HG02981 (cell line): ENCODE data around the gene ADGRG3.

Experiments
- ATAC-seq: cut with Tn5 transposase; IDR thresholded peaks from one replicate; pipeline ENCODE4 v1.9.1; 2021; ENCODE audit warnings: mild to moderate bottlenecking, moderate library complexity; ENCODE audit not compliant: unreplicated experiment

The ADGRG3 gene

GRCh38 chr16:57630407-57630797, 37.7 kb upstream of the ADGRG3 start:
- ATAC-seq = no peak

DNA sequence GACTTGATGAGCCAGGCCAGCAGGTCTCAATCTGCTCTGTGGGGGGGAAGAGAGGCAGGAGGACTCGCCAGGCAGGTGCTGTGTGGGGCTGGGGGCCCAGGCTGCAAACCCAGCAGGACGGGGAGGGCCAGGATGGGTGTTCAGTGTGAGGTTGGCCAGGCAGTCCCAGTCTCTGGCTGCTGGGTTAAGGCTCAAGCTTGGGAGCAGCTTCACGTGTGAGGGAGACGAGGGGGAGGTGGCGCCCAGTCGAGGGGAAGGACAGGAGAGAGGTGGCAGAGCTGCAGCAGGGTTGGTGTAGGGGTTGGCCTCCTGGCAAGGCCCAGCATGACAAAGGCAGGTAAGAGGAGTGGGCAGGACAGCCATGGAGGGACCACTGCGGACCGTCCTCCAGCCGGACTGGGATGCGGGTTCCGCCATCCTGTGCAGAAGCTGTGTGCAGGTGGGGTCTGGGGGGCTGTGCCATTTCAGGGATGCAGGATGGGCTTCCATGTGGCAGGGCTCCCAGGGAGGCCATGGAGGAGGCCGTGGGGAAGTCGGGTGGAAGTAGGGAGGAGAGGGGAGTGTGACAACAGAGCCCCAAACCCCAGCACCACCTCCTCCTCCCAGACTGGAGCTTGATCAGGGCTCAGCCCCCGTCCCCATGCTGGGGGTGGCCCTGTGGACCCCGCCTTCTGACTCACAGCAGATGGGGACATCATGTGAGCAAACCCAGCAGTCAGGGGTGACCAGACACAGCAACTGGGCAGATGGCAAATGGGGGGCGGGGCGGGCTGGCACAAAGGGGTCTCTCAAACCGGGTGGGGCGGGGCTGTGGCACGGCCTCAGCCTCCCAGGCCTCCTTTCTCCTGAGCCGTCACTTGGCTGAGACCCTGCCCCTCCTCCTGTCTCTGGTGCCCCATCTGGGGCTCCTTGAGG, 36.9 kb upstream of the ADGRG3 start:
- ATAC-seq = no peak

DNA sequence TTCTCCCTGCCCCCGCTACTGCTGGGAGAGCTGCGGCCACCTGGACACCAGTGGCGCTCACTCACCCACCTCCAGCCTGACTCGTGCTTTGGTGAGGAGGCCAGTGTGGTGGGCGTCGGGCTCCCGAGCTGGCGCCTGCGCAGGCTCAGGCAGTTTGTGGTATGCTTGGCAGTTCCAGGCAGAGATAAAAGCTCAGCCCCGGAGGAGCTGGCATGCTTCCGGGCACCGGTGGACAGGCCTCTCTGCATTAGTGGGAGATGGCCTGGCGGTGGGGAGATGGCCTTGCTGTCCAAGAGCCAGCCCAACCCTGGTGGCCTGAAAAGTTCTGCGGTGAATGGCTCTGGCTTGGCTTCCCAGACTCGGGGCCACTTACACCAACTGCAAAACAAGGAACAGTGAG, 35.5 kb upstream of the ADGRG3 start:
- ATAC-seq = no peak

- ATAC-seq = no peak
These were observed 34.6 kb upstream of the ADGRG3 start for GRCh38 chr16:57633383-57634064.

GRCh38 chr16:57634171-57634570, 33.9 kb upstream of the ADGRG3 start:
- no peak for ATAC-seq

DNA sequence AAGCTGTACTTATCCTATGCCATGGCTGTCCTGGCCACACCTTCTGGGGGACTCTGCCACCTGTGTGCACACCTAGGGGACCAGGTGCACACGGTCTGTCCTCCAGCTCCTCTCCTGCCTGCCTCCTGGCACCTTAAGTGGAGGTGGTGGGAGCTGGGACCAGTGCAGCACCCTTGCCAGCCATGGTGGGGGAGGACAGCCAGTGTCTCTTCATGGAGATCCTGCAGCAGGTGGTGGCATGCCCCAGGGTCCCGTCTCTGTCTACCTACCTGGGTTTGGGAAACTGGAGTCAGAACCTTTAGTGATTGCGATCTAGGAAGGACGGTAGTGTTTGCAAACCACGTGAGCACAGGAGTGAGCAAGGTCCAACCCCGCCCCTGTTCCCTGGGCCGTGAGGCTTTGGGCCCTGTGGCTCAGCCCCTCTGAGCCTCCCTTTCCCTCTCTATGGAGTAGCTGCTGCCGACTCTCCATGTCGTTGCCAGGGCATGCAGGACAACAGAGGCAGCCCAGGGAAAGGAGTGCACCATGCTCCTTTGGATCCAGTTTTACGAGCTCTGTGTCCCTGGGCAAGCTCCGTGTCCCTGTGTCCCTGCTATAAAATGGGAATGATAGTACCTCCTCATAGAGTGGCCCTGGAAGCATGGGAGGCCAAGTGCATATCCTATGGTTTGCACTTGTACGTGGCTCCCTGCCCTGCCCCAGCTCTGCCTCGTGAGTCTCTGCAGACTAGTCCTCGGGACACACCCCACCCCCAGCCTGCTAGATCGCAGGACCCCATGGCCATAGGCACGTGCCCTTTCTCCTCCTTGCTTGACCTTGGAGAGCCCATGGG, 32.6 kb upstream of the ADGRG3 start:
- no peak for ATAC-seq

DNA sequence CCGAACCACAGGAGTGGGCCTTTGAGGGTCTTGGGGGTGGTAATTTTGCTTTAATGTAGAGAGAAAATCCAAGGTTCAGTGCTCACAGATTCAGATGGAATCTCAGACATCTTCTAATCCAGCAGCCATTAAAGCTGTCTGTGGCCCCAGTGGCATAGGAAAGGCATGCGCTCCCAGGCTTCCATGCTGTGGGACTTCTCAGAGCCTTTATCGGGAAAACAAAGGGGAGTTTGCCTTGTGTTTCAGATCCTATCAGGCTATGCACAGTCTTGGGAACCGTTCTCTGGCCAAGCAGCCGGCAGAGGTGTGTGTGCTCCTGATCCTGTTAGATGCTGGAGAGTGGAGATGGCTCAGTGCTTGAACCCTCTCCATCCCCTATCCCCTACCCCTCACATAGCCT, 31.9 kb upstream of the ADGRG3 start:
- no peak for ATAC-seq

DNA sequence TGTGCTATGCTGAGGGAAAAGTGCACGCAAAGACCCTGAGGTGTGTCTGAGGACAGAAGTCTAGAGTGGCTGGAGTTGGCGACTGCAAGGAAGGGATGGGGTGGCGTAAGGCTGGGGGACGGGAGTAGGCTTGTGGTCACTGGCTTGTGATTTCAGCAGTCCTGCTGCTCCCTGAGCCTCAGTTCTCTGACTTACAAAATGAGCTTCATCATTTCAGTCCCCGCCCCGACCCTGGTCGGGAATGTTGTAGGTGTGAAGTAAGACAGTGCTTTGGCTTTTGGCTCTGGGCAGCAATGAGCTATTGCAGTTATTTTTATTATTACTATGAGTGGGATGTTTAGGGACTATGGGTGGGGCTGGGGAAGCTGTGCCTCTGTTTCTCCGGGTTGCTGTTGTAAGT, 31.1 kb upstream of the ADGRG3 start:
- no peak for ATAC-seq

- no peak for ATAC-seq
These were observed 30.7 kb upstream of the ADGRG3 start for GRCh38 chr16:57637424-57637823.

DNA sequence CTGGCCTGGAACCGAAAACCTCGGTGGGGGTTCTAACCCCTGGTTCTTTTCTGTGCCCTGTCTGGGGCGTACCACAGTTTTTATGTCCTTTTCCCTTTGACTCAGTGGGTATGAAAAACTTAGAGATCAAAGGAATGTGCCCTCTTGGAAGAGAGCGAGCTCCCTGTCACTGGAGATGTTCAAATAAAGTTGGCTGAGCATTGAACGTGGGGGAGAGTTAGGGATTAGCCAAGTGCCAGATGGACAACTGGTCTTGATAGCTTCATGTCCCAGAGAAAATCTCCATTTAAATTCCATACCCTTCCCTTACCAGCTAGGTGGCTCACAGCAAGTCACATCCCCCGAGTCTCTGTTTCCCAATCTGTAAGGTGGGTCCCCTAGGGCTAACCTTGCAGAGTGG, 30.1 kb upstream of the ADGRG3 start:
- ATAC-seq = no peak

DNA sequence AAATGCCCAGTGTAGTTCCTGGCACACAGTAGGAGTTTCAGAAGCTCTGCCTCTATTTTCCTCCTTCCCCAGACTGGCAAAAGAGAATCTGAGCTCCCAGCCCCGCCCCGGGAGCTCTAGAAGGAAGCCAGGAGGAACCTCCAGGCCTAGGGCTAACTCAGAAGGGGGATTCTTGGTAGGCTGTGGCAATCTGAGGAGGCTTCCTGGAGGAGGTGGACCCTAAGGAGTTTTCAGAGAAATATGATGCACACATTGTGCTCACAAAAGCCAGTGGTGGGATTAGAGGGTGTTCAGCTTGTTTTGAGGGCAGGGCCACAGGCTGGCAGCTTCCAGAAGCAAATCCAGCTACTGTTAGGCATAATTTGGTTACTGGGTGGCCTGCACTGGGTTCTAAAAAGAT, 29.7 kb upstream of the ADGRG3 start:
- no peak for ATAC-seq

DNA sequence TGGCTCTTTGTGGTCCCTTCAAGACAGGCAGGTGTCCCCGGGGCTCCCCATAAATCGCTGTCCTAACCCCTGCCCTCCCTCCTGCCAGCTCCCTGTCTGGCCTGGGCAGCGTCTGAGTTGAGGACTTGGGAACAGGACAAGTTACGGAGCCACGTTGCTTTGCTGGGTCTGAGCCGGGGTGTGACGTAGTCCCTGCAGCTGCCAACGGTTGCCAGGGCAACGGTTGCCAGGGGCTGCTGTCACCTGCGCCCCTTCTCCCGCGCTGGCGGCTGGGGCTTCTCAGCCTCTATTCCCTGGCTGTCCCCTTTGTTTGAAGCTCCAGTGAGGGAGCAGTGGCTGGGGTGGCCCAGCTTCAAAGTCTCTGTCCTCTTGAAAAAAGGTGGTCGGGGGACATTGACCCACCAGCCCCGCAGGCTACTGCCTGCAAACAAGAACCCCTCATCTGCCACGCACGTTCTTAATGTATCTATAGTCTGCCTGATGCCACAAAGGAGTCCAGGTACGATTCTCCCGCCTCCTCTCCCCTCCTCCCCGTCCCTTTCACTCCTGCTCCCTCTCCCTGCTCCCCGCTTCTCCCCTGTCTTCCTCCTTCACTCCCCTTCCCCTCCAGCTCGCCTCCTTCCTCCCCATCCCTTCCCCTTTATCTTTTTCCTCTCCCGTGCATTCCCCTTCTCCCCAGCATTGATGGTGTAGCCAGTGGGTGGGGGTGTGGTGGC, 28.8 kb upstream of the ADGRG3 start:
- no peak for ATAC-seq

- no peak for ATAC-seq
These were observed 27.9 kb upstream of the ADGRG3 start for GRCh38 chr16:57640185-57640584.

GRCh38 chr16:57640612-57641011, 27.5 kb upstream of the ADGRG3 start:
- ATAC-seq = no peak

- no peak for ATAC-seq
These were observed 25.7 kb upstream of the ADGRG3 start for GRCh38 chr16:57642160-57643135.

DNA sequence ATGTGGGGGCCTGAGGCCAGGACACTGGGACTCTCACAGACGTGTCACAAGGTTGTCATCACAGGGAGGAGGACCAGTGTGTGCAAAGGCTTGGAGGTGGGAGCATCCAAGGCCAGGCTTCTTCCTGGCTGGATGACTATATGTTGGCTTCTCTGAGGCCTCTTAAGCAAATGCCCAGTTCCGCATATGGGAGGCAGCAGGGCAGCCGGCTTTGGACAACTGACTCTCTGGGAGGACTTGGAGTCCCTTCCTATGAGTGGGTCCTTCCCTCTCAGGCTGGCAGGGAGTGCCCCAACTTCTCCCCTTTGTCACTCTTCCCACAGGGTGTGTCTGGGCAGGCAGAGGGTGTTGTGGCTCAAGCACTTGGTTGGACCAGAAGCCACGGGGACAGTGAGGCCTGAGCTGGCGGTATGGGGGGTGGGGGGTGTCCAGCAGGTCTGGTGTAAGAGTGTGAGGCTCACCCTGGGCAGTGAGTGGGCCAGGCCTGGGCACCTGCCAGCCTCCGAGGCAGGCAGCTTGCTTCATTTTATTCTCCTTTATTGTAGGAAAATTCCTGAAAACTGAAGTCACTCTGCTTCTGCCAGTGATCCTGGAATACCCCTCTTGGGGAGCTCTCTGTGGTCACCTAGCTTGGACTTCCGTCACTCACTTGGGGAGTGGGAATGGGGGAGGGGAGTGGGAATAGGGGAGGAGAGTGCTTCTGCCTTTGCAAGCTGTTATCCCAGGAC, 24.8 kb upstream of the ADGRG3 start:
- no peak for ATAC-seq

GRCh38 chr16:57643910-57644309, 24.2 kb upstream of the ADGRG3 start:
- no peak for ATAC-seq

- ATAC-seq = no peak
These were observed 23.6 kb upstream of the ADGRG3 start for GRCh38 chr16:57644383-57645014.

DNA sequence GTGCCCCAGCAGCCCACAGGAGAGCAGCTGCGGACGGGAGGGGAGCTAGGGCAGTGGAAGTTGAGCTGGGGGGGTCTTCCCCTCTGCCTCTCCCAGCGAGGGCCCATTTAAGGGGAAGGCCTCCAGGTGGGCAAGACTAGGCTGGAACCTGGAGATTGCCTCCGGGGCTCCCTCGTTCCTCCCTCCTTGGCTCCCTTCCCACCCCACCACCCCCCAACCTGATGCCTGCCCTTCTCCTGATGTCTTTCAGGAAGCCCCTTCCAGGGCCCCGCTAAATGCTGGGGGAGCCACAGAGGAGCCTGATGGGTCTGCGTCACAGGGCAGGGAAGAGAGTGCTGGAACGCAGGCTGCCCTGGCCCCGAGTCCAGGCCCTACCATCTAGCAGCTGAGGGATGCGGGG, 22.9 kb upstream of the ADGRG3 start:
- ATAC-seq = no peak
